ENCODE data around the gene ZNF106.

GRCh38 chr15:42490291-42490670 lies 660 bp downstream of the ZNF106 start:
- TF ChIP-seq TAF1 (IDR thresholded peaks at IDR 0.05; ENCODE audit: low read depth, low read length), result no peak
- TF ChIP-seq POLR2A (IDR thresholded peaks at IDR 0.05; ENCODE audit: low read depth, low read length), result no peak
- TF ChIP-seq POU2F2 (IDR thresholded peaks at IDR 0.05; ENCODE audit: low read depth, low read length), result no peak

All from GM12891 (cell line).